Stimulated activated CD8-positive, alpha-beta memory T cell treated with anti-CD3 and anti-CD28 coated beads, Interleukin-7, amount 100 ng/mL, for 48 hours (primary cell): ENCODE results near the gene CAP2.

Experiments used
- DNase-seq, 2 donors: peaks; one replicate each; pipeline ENCODE4 v3.0.0-alpha.2; 2020; ENCODE audit warnings: low read depth in 1 of 2; ENCODE audit errors: extremely low read depth in 1 of 2

Gene CAP2

DNA sequence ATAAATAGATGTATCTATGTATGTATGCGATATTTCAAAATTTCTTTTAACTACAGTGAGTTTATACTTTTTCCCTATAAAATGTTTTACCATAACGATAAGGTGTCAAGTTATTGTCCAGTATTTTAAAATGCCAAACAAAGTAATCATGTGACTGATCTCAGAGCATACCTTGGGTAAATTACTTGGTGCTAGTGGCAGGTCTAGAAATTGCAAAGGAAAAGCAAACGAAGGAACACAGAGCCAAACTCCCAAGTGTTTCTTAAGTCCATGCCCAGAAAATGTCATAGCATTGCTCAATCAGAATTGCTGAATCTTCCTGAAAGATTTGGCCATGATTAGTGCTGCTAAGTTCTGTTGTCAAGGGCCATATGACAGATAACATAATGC is 77.5 kb downstream of the CAP2 start:
- DNase-seq = no peak

DNA sequence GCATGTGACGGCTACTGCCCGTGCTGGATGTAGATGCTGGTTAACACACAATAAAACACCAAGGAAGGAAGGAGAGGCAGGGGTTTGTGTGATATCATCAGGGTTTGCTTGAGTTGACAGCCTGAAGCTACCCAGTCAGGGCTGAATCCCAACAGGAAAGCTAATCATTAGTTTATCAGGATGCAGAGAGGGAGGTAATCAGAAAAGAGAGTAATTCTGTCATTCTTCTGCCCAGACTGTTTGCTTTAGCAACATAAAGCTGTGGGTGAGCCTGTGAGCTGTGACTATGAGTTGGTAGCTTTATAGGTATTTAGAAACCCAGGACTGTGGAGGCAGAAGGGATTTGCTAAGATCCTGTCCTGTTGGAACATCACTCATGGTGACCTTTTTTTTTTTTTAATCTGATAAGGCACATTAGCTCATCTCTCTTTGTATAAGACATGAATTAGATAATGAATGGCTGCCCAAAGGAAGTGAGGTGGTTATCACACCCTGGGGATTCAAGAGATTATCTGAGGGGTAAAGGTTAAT is 79.3 kb downstream of the CAP2 start:
- no peak for DNase-seq

GRCh38 chr6:17473554-17473953 is 80.2 kb downstream of the CAP2 start:
- DNase-seq = no peak

DNA sequence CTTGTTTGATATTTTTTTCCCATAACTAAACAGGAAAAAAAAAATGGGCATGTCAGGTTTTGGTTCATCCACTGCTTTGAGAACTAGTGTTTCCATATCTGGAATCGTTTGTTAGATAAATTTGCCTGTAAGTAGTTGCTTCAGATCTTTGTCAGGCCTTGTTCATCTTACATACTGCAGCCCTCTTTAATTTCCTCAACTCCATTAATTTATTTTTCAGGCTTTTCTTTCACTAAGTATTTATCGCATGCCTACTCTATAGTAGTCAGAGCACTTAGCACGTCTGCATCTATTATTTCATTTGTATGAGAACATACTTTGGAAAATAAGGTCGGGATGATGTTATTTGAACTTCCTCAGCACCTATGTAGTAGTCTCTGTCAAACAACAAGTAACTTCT is 80.9 kb downstream of the CAP2 start:
- DNase-seq = no peak

DNA sequence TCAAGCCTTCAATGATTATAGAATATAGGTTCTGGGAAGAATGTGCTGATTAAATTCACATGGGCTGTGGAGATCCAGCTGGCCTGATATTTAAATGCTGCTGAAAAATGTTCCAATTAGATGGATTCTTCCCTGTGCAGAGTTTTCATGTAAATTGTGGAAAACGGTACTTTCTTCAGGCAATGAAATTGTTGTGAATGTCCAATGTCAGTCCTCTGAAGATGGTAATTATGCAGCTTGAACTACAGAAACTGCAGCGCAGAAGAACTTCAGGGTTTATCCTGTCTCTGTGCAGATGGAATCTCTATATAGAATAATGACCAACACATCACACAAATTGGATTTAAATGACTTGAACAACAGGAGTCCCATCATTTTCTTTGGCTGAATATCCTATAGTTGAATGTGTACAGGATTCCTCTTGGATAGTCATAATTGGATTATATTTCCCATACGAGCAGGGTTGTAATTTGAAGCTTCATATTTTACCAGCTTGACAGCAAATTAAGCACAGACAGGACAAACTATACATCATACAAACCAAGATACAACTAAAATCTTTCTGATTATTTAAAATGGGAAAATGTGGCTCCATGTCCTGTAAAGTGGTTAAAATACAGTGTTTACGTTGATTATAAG is 82.3 kb downstream of the CAP2 start:
- DNase-seq = no peak

- no peak for DNase-seq
These were observed 83.1 kb downstream of the CAP2 start for GRCh38 chr6:17476511-17476910.

DNA sequence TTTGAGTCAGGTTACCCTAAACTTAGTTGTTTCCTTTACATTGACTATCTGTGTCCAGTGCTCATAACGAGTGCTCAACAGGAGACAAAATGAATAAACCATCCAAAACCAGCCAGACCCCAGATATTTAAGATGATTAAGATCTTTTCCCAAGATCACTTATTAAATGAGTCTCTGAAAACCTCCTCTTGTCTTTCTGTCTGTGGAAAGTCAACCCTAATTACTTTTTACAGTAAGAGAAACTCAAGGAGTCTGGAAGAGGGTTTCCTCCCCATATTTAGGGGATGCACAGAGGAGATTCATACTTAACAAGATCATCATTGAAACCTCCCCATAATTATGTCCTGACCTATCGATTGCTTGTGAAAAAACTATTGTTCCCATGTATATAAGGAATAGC is 84.0 kb downstream of the CAP2 start:
- no peak for DNase-seq

GRCh38 chr6:17478223-17478907 is 85.0 kb downstream of the CAP2 start:
- DNase-seq = no peak

DNA sequence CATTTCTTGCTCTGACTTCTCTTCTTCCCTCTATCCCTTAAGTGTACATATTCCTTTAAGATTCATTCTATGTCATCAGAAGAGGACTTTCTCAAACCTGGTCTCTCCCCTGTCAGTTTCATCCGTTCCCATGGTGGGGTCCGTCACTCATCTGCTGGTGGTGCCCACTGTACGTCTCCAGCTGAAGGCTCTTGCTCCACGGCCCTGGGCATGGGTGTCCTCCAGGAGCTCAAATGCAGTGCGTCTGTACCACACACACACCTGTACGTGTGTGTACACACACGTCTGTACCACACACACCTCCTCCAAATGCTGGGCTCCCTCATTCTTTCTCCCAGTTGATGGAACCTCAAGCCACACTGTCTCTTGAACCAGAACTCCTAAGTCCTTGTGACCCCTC is 85.6 kb downstream of the CAP2 start:
- DNase-seq = no peak

DNA sequence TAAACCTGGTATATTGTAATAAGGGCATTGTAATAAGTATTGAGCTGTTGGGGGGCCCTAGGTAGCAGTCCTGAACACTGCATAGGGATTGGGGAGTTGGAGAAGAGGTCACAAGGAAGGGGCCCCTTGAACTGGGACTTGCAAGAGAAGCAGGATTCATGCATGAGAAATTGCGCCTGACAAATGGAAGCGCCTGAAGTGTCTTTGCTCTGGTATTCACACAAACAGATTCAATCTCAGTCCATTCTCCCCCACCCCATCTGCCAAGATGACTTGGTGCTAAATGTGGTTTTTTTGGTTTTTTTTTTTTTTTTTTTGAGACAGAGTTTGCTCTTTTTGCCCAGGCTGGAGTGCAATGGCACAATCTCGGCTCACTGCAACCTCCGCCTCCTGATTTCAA is 87.1 kb downstream of the CAP2 start:
- DNase-seq = no peak

DNA sequence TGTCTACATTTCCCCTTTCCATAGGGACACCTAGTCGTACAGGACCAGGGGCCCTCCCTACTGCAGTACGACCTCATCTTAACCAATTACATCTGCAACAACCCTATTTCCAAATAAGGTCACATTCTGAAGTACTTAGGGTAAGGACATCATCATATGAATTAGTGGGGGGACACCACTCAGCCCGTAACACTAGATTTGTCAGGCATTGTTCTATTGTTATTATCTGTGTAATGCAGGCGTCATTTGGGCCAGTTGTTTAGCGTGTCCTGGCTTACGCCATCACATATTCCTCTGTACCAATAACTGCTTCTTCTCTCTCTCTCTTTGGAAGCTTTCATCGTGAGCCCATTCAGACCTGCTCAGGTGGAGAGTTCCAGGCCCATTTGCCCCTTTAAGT is 89.3 kb downstream of the CAP2 start:
- no peak for DNase-seq

GRCh38 chr6:17483391-17484016 is 90.1 kb downstream of the CAP2 start:
- no peak for DNase-seq

DNA sequence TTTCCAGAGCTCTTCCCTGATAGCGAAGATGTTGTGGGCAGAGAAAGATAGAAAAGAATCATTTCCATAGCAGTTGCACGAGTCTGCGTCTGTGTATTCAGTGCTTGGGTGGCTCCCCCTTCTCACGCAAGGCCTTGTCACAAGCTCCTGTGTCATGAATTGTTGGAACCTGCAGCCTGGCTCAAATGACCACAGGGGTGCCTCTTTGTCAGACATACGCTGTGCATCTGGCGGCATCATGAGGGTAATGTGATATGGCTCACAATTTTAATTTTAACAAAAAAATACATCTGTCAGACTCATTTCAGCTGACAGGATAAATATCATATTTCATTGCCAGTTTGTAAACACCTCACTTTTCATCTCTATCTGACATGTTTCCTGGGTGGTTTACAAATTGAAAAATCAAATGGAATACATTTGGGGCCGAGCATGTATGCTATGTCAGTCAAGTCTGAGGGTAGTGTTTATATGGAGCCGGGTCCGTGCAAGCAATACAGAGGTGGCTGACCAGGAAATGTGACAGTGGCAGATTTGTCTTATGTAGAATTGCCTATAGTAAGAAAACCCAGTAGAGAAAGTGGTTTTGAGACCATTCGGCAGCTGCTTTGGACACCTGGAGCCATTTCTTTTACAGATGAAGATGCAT is 90.9 kb downstream of the CAP2 start:
- DNase-seq = no peak

DNA sequence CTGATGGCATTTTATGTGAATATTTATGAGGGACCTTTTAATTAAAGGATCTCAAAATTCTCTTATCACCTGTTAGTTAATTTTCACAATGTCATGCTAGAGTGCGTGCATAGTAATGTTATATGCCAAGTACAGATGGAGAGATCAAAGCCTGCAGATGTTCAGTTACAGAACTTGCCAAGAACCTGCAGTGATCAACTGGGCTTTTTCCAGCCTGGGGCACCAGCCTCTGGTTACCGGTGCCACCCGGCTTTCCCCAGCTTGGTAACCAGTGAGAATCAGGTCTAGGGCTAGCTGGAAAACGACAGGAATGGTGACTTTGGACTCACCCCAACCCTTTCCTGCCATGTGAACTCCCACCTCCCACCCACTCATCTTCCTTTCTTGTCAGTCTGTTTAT is 91.8 kb downstream of the CAP2 start:
- DNase-seq = no peak

DNA sequence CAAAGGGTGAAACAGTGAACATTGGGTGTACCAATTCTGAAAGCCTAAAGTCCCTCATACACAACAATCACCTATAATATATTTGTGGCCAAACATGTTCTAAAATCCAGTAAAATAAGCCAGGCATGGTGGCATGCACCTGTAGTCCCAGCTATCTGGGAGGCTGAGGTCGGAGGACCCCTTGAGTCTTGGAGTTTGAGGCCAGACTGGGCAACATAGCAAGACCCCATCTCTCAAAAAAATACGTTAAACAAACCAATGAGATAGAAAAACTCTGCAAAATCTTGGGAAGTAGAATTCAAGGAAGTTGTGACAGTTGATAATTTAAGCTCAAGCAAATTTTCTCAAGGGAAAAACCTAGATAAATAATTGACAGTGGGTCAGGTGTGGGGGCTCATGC is 92.6 kb downstream of the CAP2 start:
- no peak for DNase-seq

- no peak for DNase-seq
These were observed 93.3 kb downstream of the CAP2 start for GRCh38 chr6:17486680-17487079.

DNA sequence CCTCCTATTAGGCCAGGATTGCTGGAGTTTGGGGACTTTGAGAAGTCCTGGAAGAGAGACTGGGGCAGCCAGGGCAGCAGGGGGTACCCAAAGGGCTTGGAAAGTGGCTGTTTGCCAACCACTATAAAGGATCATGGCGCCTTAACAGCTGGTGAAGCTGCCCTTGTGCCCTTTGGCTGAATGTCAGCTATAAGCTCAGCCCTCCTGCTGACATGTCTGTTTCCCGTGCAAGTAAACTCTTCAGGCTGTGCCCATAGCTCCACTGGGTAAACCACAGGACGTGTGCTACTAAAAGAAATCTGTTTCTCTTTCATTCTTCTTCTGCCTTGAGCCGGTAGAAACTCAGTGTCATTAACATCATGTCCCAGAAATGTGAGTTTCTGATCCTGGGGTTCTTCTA is 97.3 kb downstream of the CAP2 start:
- DNase-seq = no peak

DNA sequence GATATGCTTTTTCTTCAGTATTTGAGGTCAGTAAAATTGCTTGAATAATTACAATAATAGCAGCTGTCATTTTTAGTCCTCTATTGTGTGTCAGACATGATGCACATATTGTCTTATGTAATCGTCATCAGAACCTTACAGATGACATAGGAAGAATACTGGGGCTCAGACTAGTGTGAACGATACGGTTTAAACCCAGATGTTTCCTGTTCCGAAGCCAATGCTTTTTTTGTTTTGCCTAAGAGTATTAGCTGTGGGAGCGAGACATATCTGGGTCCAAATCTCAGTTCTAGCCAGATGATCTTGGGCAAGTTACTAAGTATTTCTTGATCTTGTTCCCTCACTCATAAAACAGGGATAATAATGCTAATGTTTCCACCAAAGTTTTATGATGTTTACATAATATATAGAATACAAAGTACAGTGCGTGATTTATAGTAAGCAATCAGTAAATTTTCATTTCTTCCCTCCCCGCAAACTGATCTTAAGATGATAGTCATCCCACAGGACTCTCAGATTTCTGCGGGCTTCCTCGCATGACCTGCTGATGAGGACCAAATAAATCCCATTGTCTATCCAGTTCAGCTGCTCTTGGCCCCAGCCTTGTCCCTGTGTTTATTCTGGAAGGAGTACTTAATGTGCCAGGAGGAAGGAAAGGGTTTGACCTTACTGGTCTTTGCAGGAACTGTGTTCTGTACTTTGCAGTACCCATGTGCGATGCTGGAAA is 98.2 kb downstream of the CAP2 start:
- DNase-seq = no peak

- no peak for DNase-seq
These were observed 99.0 kb downstream of the CAP2 start for GRCh38 chr6:17492350-17492749.

- no peak for DNase-seq
These were observed 99.9 kb downstream of the CAP2 start for GRCh38 chr6:17493286-17493685.

DNA sequence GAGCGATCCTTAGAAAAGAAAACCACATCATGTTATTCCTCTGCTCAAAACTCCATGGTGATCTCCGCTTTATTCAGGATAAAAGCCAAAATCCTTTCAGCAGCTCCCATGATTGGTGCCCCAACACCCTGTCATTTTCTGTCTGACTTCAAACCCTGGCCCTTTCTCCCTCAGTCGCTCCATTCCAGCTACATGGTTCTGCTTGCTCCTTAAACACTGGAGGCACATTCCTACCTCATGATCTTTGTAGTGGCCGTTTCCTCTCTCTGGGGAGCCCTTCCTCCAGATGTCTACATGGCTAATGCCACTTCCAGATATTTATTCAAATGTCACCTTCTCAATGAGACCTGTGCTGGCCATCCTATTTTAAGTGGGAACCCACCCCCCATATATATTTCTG is 100.8 kb downstream of the CAP2 start:
- no peak for DNase-seq
